Stimulated activated CD4-positive, alpha-beta T cell treated with anti-CD3 and anti-CD28 coated beads, Interleukin-1b, Interleukin-23, amount 100 ng/mL, for 1 hour (primary cell): ENCODE measurements around the gene RUNX3.
A peak's percentile ranks its signal among the peaks of the same experiment; 100 is the strongest.

Experiments
- DNase-seq, 2 donors: peaks; one replicate each; pipeline ENCODE4 v3.0.0-alpha.2; 2020; ENCODE audit warnings: low read depth in 2 of 2

RUNX3 gene

GRCh38 chr1:24963099-24963872 lies 33.2 kb upstream of the RUNX3 start:
- no peak for DNase-seq

GRCh38 chr1:24961961-24962861 lies 32.1 kb upstream of the RUNX3 start:
- DNase-seq, result no peak

GRCh38 chr1:24961334-24961733 lies 31.3 kb upstream of the RUNX3 start:
- DNase-seq, result no peak

- no peak for DNase-seq
Observed at GRCh38 chr1:24960071-24960801, 30.2 kb upstream of the RUNX3 start.

- no peak for DNase-seq
Observed at GRCh38 chr1:24959623-24959975, 29.5 kb upstream of the RUNX3 start.

- no peak for DNase-seq
Observed at GRCh38 chr1:24958766-24959622, 28.9 kb upstream of the RUNX3 start.

- DNase-seq, result no peak
Observed at GRCh38 chr1:24957808-24958752, 28.0 kb upstream of the RUNX3 start.

- no peak for DNase-seq
Observed at GRCh38 chr1:24957016-24957807, 27.1 kb upstream of the RUNX3 start.

GRCh38 chr1:24955779-24956365 lies 25.8 kb upstream of the RUNX3 start:
- no peak for DNase-seq

GRCh38 chr1:24955161-24955560 lies 25.1 kb upstream of the RUNX3 start:
- peak; percentile 21 to 47 for DNase-seq

GRCh38 chr1:24954631-24955030 lies 24.6 kb upstream of the RUNX3 start:
- no peak for DNase-seq

GRCh38 chr1:24954022-24954421 lies 23.9 kb upstream of the RUNX3 start:
- DNase-seq, result no peak

GRCh38 chr1:24952413-24952841 lies 22.4 kb upstream of the RUNX3 start:
- no peak for DNase-seq

GRCh38 chr1:24951810-24952412 lies 21.8 kb upstream of the RUNX3 start:
- DNase-seq, result no peak

GRCh38 chr1:24951337-24951736 lies 21.3 kb upstream of the RUNX3 start:
- DNase-seq, result no peak

- DNase-seq, result no peak
Observed at GRCh38 chr1:24949331-24949881, 19.3 kb upstream of the RUNX3 start.

- no peak for DNase-seq
Observed at GRCh38 chr1:24948079-24948827, 18.2 kb upstream of the RUNX3 start.
